DND-41 (cell line): ENCODE measurements around the gene CSNK2A2.

Experiments used
- EZH2 ChIP-seq: IDR thresholded peaks from 3 replicates; pipeline ENCODE4 v1.6.1; 2012; ENCODE audit warnings: borderline replicate concordance, low read depth, mild to moderate bottlenecking, moderate library complexity, low read length, inconsistent platforms; ENCODE audit not compliant: severe bottlenecking
- TF ChIP-seq, protein P1 (sequence below): IDR thresholded peaks from 2 replicates; pipeline ENCODE4 v1.5.1; 2012; ENCODE audit warnings: borderline replicate concordance, low read length, moderate library complexity, mild to moderate bottlenecking; ENCODE audit not compliant: poor library complexity, severe bottlenecking; ENCODE audit errors: extremely low read depth

DNA sequence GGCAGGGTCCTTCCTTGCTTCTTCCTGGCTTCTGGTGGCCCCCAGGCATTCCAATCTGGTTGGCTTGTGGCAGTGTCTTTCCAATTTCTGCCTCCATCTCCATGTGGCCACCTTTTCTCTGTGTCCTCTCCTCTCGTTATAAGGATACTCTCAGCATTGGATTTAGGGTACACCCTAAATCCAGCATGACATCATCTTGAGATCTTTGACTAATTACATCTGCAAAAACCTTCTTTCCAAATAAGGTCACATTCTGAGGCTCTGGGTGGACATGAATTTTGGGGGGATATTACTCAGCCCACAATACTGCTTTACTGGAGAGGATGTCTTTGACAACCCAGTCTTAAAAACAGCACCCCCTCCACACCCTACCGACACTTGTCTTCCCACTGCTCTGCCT is 49.8 kb downstream of the CSNK2A2 start:
- TF ChIP-seq, protein P1, sequence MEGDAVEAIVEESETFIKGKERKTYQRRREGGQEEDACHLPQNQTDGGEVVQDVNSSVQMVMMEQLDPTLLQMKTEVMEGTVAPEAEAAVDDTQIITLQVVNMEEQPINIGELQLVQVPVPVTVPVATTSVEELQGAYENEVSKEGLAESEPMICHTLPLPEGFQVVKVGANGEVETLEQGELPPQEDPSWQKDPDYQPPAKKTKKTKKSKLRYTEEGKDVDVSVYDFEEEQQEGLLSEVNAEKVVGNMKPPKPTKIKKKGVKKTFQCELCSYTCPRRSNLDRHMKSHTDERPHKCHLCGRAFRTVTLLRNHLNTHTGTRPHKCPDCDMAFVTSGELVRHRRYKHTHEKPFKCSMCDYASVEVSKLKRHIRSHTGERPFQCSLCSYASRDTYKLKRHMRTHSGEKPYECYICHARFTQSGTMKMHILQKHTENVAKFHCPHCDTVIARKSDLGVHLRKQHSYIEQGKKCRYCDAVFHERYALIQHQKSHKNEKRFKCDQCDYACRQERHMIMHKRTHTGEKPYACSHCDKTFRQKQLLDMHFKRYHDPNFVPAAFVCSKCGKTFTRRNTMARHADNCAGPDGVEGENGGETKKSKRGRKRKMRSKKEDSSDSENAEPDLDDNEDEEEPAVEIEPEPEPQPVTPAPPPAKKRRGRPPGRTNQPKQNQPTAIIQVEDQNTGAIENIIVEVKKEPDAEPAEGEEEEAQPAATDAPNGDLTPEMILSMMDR, result no peak
- TF ChIP-seq EZH2, result no peak
